Measurements from ENCODE around the gene TLE6. TPM values are rescaled to one million over a fixed set of nuclear protein-coding genes. Genes with fewer than 3 reads are reported as not detected.
A peak's percentile ranks its signal among the peaks of the same experiment; 100 is the strongest.

Gene TLE6
- total and polyA plus RNA-seq, 2 of the 13 experiments (the other 11 are each of a cell fraction or from before 2014, with no cell fraction given), result 0.24 to 5.5 TPM

DNA sequence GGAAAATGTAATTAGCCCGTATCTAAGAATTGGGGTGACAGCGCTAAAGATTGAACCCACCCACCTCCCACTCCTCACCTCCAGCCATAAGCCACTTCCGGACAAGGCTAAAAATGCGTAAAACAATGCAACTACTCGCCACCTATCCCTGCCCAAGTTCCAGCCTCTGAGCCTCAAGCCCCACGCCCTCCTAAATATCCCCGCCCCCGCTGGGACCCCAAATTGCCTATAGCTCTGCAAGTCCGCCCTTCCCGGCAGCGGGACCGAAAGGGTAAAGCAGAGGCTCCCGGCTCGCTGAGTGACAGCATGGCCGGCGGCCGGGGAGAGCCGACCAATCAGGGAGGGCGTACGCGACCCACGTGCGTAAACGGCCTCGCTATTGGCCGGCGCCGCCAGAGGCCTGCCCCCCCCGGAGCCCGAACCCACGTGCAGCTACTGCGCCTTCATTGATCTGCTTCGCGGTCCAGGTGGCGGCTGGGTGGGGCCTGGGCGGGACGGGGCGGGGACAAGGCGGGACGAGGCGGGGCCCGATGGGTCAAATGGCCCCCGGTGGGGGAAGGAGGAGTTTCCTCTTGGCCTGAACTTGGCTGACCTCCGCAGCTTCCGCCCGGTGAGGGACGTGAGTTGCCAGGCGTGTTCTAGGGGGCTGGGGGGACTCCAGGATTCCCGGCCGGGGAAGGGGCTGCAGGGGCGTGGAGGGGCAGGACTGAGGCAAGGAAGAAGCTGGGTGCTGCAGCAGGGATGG lies at the start of gene TLE6 (continued):
- TF ChIP-seq, protein P1, sequence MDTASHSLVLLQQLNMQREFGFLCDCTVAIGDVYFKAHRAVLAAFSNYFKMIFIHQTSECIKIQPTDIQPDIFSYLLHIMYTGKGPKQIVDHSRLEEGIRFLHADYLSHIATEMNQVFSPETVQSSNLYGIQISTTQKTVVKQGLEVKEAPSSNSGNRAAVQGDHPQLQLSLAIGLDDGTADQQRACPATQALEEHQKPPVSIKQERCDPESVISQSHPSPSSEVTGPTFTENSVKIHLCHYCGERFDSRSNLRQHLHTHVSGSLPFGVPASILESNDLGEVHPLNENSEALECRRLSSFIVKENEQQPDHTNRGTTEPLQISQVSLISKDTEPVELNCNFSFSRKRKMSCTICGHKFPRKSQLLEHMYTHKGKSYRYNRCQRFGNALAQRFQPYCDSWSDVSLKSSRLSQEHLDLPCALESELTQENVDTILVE (CRISPR knock-in tag; IDR thresholded peaks at IDR 0.05), result no peak
- TF ChIP-seq FOXO4 (CRISPR knock-in tag; conservative IDR thresholded peaks at IDR 0.05), result no peak
- TF ChIP-seq, protein P2, sequence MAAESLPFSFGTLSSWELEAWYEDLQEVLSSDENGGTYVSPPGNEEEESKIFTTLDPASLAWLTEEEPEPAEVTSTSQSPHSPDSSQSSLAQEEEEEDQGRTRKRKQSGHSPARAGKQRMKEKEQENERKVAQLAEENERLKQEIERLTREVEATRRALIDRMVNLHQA (CRISPR knock-in tag; IDR thresholded peaks at IDR 0.05), result no peak
- TF ChIP-seq ARID2 (CRISPR knock-in tag; IDR thresholded peaks at IDR 0.05; ENCODE audit: borderline replicate concordance), result no peak
- TF ChIP-seq ASH2L (IDR thresholded peaks at IDR 0.05; ENCODE audit: insufficient read length, low read depth, low read length), result no peak
- no peak for TF ChIP-seq SCMH1 (CRISPR knock-in tag; IDR thresholded peaks at IDR 0.05; ENCODE audit: borderline replicate concordance)
- no peak for TF ChIP-seq ZNF550 (CRISPR knock-in tag; IDR thresholded peaks at IDR 0.05; ENCODE audit: borderline replicate concordance)
- TF ChIP-seq ZNF431 (CRISPR knock-in tag; IDR thresholded peaks at IDR 0.05; ENCODE audit: borderline replicate concordance, low read depth), result peak; percentile 33; the same call in 1 of the 2 replicates
- peak; percentile 55 for TF ChIP-seq CREB1 (IDR thresholded peaks at IDR 0.05)
- peak; percentile 68 for TF ChIP-seq CREB1 (CRISPR knock-in tag; IDR thresholded peaks at IDR 0.05)
- TF ChIP-seq, protein P3, sequence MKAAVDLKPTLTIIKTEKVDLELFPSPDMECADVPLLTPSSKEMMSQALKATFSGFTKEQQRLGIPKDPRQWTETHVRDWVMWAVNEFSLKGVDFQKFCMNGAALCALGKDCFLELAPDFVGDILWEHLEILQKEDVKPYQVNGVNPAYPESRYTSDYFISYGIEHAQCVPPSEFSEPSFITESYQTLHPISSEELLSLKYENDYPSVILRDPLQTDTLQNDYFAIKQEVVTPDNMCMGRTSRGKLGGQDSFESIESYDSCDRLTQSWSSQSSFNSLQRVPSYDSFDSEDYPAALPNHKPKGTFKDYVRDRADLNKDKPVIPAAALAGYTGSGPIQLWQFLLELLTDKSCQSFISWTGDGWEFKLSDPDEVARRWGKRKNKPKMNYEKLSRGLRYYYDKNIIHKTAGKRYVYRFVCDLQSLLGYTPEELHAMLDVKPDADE (CRISPR knock-in tag; IDR thresholded peaks at IDR 0.05), result no peak
- peak; percentile 86 for TF ChIP-seq ZNF788 (CRISPR knock-in tag; IDR thresholded peaks at IDR 0.05; ENCODE audit: borderline replicate concordance)
- no peak for TF ChIP-seq ZNF383 (CRISPR knock-in tag; IDR thresholded peaks at IDR 0.05; ENCODE audit: borderline replicate concordance)
- TF ChIP-seq ZNF646 (CRISPR knock-in tag; IDR thresholded peaks at IDR 0.05), result no peak
- no peak for TF ChIP-seq ZBTB37 (CRISPR knock-in tag; IDR thresholded peaks at IDR 0.05)

Data from HepG2 (cell line).